CD14-positive monocyte (primary cell): ENCODE data around the gene CENPQ. TPM values are rescaled to one million over a fixed set of nuclear protein-coding genes. Genes with fewer than 3 reads are reported as not detected.

Source experiments
- DNase-seq, 3 donors: peaks; one replicate each; pipeline ENCODE4 v3.0.0-alpha.2; 2011 to 2022
- H2AFZ ChIP-seq: 2 replicates; pipeline ENCODE4 v1.6.0; 2012; ENCODE audit warnings: mild to moderate bottlenecking, low read depth, low read length, inconsistent platforms; ENCODE audit not compliant: insufficient read depth, poor library complexity, severe bottlenecking
- H3K27ac ChIP-seq, 2 donors: 1 replicate in 1 of 2; 2 replicates in 1 of 2; pipeline ENCODE4 v1.5.1; 2012 to 2013; ENCODE audit warnings: low read length in 2 of 2, control low read depth in 1 of 2, inconsistent platforms in 1 of 2, low read depth in 1 of 2, mild to moderate bottlenecking in 1 of 2
- H3K27me3 ChIP-seq, 2 donors: one replicate each; pipeline versions ENCODE4 v1.6.0 to v1.6.1; 2011 to 2013; ENCODE audit warnings: low read length in 2 of 2; ENCODE audit not compliant: control insufficient read depth in 2 of 2, insufficient read depth in 2 of 2
- H3K36me3 ChIP-seq, 2 donors: replicated peaks in 1 of 2; 1 replicate in 1 of 2; 2 replicates in 1 of 2; pipeline versions ENCODE4 v1.5.1 to v1.6.1; 2012 to 2013; ENCODE audit warnings: low read length in 2 of 2, control low read depth in 1 of 2, inconsistent platforms in 1 of 2, mild to moderate bottlenecking in 1 of 2; ENCODE audit not compliant: insufficient read depth in 2 of 2, control insufficient read depth in 1 of 2
- H3K4me1 ChIP-seq, 2 donors: 1 replicate in 1 of 2; 2 replicates in 1 of 2; pipeline versions ENCODE4 v1.5.1 to v1.6.1; 2012 to 2013; ENCODE audit warnings: low read length in 2 of 2, control low read depth in 1 of 2, inconsistent platforms in 1 of 2, mild to moderate bottlenecking in 1 of 2, moderate library complexity in 1 of 2; ENCODE audit not compliant: insufficient read depth in 2 of 2, control insufficient read depth in 1 of 2
- H3K4me2 ChIP-seq: replicated peaks from 2 replicates; pipeline ENCODE3; 2012; ENCODE audit warnings: low read length, moderate library complexity, mild to moderate bottlenecking; ENCODE audit not compliant: poor library complexity, severe bottlenecking; ENCODE audit errors: extremely low read depth
- H3K4me3 ChIP-seq, 3 experiments: fragments of 200-600 bp in 1 of 3; sonication (generic) in 1 of 3; replicated peaks in 1 of 3; 1 replicate in 2 of 3; 2 replicates in 1 of 3; pipeline ENCODE4 v1.5.1; 2011 to 2013; ENCODE audit warnings: low read length in 3 of 3, mild to moderate bottlenecking in 3 of 3, control low read depth in 2 of 3, low read depth in 2 of 3, inconsistent platforms in 1 of 3, moderate library complexity in 1 of 3
- H3K79me2 ChIP-seq: 2 replicates; pipeline ENCODE4 v1.6.0; 2012; ENCODE audit warnings: mild to moderate bottlenecking, control low read depth, inconsistent platforms, low read length, moderate library complexity; ENCODE audit not compliant: insufficient read depth
- H3K9ac ChIP-seq: 2 replicates; pipeline ENCODE4 v1.6.0; 2017; ENCODE audit warnings: low read length, mild to moderate bottlenecking; ENCODE audit not compliant: insufficient read depth, poor library complexity, severe bottlenecking
- H3K9me3 ChIP-seq, 2 donors: replicated peaks in 1 of 2; 1 replicate in 1 of 2; 2 replicates in 1 of 2; pipeline versions ENCODE4 v1.5.1 to v1.6.1; 2012 to 2013; ENCODE audit warnings: low read length in 2 of 2, control low read depth in 1 of 2; ENCODE audit not compliant: control insufficient read depth in 1 of 2, insufficient read depth in 1 of 2
- H4K20me1 ChIP-seq: 2 replicates; pipeline ENCODE4 v1.6.0; 2012; ENCODE audit warnings: mild to moderate bottlenecking, low read length, control low read depth, moderate library complexity; ENCODE audit not compliant: insufficient read depth
- H3K27ac Mint-ChIP-seq, 7 donors: one replicate each; pipeline ENCODE4 v1.8.0; 2020; ENCODE audit warnings: mild to moderate bottlenecking in 7 of 7, mixed read lengths in 7 of 7, moderate library complexity in 6 of 7, inconsistent platforms in 2 of 7
- H3K27me3 Mint-ChIP-seq, 3 donors: one replicate each; pipeline ENCODE4 v1.8.0; 2021 to 2022; ENCODE audit warnings: low read depth in 3 of 3, mild to moderate bottlenecking in 3 of 3, mixed read lengths in 3 of 3, moderate library complexity in 3 of 3, inconsistent platforms in 1 of 3
- H3K36me3 Mint-ChIP-seq, 2 donors: one replicate each; pipeline ENCODE4 v1.8.0; 2020; ENCODE audit warnings: mixed read lengths in 2 of 2, inconsistent platforms in 1 of 2, mild to moderate bottlenecking in 1 of 2
- H3K4me1 Mint-ChIP-seq: one replicate; pipeline ENCODE4 v1.8.0; 2020; ENCODE audit warnings: mild to moderate bottlenecking, mixed read lengths
- H3K4me3 Mint-ChIP-seq, 2 donors: one replicate each; pipeline ENCODE4 v1.8.0; 2020; ENCODE audit warnings: mild to moderate bottlenecking in 2 of 2, mixed read lengths in 2 of 2, moderate library complexity in 1 of 2
- H3K9me3 Mint-ChIP-seq, 7 donors: one replicate each; pipeline ENCODE4 v1.8.0; 2020 to 2022; ENCODE audit warnings: mixed read lengths in 7 of 7, mild to moderate bottlenecking in 6 of 7, moderate library complexity in 6 of 7, inconsistent platforms in 2 of 7
- CTCF ChIP-seq: fragments of 200-600 bp; IDR thresholded peaks from one replicate; pipeline ENCODE4 v1.8.0; 2022; ENCODE audit warnings: antibody characterized with exemption, mild to moderate bottlenecking
- WGBS: methylation state at CpG from one replicate; pipeline ENCODE4 v1.1.5; 2013; ENCODE audit warnings: missing lambda C conversion rate; ENCODE audit not compliant: insufficient coverage; 5-methylcytosine and 5-hydroxymethylcytosine counted together
- intact Hi-C, 2 donors: fragments of 100-400 bp; cut with micrococcal nuclease; formaldehyde crosslinking; loops; one replicate each; pipeline versions ENCODE4 v1.15.0 to v1.15.1; 2023
- polyA plus RNA-seq, 3 donors: library from polyadenylated mRNA; depleted of rRNA in 1 of 3; unstranded in 2 of 3; stranded (reverse) in 1 of 3; fragments of 300-500 nt in 2 of 3; fragments of >200 nt in 1 of 3; fragmentation: Illumina TruSeq in 2 of 3; gene quantifications; 1 replicate in 2 of 3; 2 replicates in 1 of 3; pipeline ENCODE4 v1.2.3, GENCODE V29; 2012 to 2021

The CENPQ gene
- polyA plus RNA-seq, 3 donors, result 0.87 to 3.3 (median 3.0) TPM

GRCh38 chr6:49539102-49539501, 75.9 kb downstream of the CENPQ start:
- TF ChIP-seq CTCF, result no peak
- H3K36me3 Mint-ChIP-seq, result no peaks in the 10 kb centered on the region
- peaks cover 0 to 2% (median 0%) of the 10 kb centered on the region in 7 donors for H3K9me3 Mint-ChIP-seq
- Histone ChIP-seq H3K27me3 (no peaks in the 10 kb centered on the region), H3K4me3 (no peak overlapping the region), H3K36me3 (no peaks in the 10 kb centered on the region), H3K27ac (no peak overlapping the region), H3K9me3 (no peaks in the 10 kb centered on the region), H3K4me1 (no peaks in the 10 kb centered on the region), H3K79me2 (no peaks in the 10 kb centered on the region), H3K4me2 (no peak overlapping the region), H3K9ac (no peak overlapping the region), H2AFZ (no peak overlapping the region), H4K20me1 (no peaks in the 10 kb centered on the region)
- peaks cover under 1 to 3% (median under 1%) of the 10 kb centered on the region in 3 donors for H3K27me3 Mint-ChIP-seq
- H3K4me1 Mint-ChIP-seq, result peaks cover 12% of the 10 kb centered on the region
- H3K27ac Mint-ChIP-seq, result no peak overlapping the region
- intact Hi-C loops, result no loop called here
- H3K4me3 Mint-ChIP-seq, result no peak overlapping the region
- WGBS, result no CpG with 5 or more reads among the region's 3 CpGs
- no peak for DNase-seq

GRCh38 chr6:49540614-49541013, 77.4 kb downstream of the CENPQ start:
- Histone ChIP-seq H3K9me3 (no peaks in the 10 kb centered on the region), H4K20me1 (no peaks in the 10 kb centered on the region), H3K27ac (no peak overlapping the region), H3K79me2 (no peaks in the 10 kb centered on the region), H3K4me2 (no peak overlapping the region), H2AFZ (no peak overlapping the region), H3K4me1 (no peaks in the 10 kb centered on the region), H3K36me3 (no peaks in the 10 kb centered on the region), H3K9ac (no peak overlapping the region), H3K27me3 (no peaks in the 10 kb centered on the region), H3K4me3 (no peak overlapping the region)
- Mint-ChIP-seq H3K27ac (no peak overlapping the region), H3K36me3 (no peaks in the 10 kb centered on the region), H3K4me1 (peaks cover 12% of the 10 kb centered on the region), H3K27me3 (peaks cover 2 to 3% (median 2%) of the 10 kb centered on the region in 3 donors), H3K4me3 (no peak overlapping the region), H3K9me3 (peaks cover 0 to 2% (median 0%) of the 10 kb centered on the region in 7 donors)
- TF ChIP-seq CTCF, result no peak
- intact Hi-C loops, result no loop called here
- DNase-seq, result no peak
